ENCODE results near the gene KTI12.

- TF ChIP-seq POLR2A (IDR thresholded peaks at IDR 0.05) = no peak
- TF ChIP-seq, protein P1, sequence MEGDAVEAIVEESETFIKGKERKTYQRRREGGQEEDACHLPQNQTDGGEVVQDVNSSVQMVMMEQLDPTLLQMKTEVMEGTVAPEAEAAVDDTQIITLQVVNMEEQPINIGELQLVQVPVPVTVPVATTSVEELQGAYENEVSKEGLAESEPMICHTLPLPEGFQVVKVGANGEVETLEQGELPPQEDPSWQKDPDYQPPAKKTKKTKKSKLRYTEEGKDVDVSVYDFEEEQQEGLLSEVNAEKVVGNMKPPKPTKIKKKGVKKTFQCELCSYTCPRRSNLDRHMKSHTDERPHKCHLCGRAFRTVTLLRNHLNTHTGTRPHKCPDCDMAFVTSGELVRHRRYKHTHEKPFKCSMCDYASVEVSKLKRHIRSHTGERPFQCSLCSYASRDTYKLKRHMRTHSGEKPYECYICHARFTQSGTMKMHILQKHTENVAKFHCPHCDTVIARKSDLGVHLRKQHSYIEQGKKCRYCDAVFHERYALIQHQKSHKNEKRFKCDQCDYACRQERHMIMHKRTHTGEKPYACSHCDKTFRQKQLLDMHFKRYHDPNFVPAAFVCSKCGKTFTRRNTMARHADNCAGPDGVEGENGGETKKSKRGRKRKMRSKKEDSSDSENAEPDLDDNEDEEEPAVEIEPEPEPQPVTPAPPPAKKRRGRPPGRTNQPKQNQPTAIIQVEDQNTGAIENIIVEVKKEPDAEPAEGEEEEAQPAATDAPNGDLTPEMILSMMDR (IDR thresholded peaks at IDR 0.05) = no peak
Observed at GRCh38 chr1:52003877-52004276, 29.7 kb downstream of the KTI12 start.
